ENCODE measurements around the gene PRPF8.
A peak's percentile ranks its signal among the peaks of the same experiment; 100 is the strongest.

Gene PRPF8

GRCh38 chr17:1635675-1636465, 48.8 kb downstream of the PRPF8 start:
- Histone ChIP-seq H3K27me3 (ENCODE audit: control insufficient read depth in 1 of 2, insufficient read depth in 2 of 2, low read length in 2 of 2) (no peaks in the 10 kb centered on the region), H3K9ac (ENCODE audit: low read length in 2 of 2) (no peak overlapping the region), H3K36me3 (ENCODE audit: control insufficient read depth in 2 of 2, insufficient read depth in 2 of 2, low read length in 2 of 2) (peaks cover 0 to 3% of the 10 kb centered on the region in 2 donors), H3K9me3 (ENCODE audit: control insufficient read depth in 2 of 2, low read length in 2 of 2) (no peaks in the 10 kb centered on the region), H3K4me1 (ENCODE audit: control insufficient read depth, insufficient read depth, low read length) (no peaks in the 10 kb centered on the region), H3K27ac (ENCODE audit: low read length) (no peak overlapping the region), H3K4me3 (ENCODE audit: low read length in 2 of 2) (no peak overlapping the region)

- Histone ChIP-seq H3K4me1 (ENCODE audit: control insufficient read depth, insufficient read depth, low read length) (no peaks in the 10 kb centered on the region), H3K4me3 (ENCODE audit: low read length in 2 of 2) (no peak overlapping the region), H3K36me3 (ENCODE audit: control insufficient read depth in 2 of 2, insufficient read depth in 2 of 2, low read length in 2 of 2) (peaks cover 0 to 3% of the 10 kb centered on the region in 2 donors), H3K9ac (ENCODE audit: low read length in 2 of 2) (no peak overlapping the region), H3K9me3 (ENCODE audit: control insufficient read depth in 2 of 2, low read length in 2 of 2) (no peaks in the 10 kb centered on the region), H3K27me3 (ENCODE audit: control insufficient read depth in 1 of 2, insufficient read depth in 2 of 2, low read length in 2 of 2) (no peaks in the 10 kb centered on the region), H3K27ac (ENCODE audit: low read length) (no peak overlapping the region)
Observed at GRCh38 chr17:1634841-1635650, 49.6 kb downstream of the PRPF8 start.

- Histone ChIP-seq H3K27ac (ENCODE audit: low read length) (no peak overlapping the region), H3K9me3 (ENCODE audit: control insufficient read depth in 2 of 2, low read length in 2 of 2) (no peaks in the 10 kb centered on the region), H3K4me3 (ENCODE audit: low read length in 2 of 2) (no peak overlapping the region), H3K36me3 (ENCODE audit: control insufficient read depth in 2 of 2, insufficient read depth in 2 of 2, low read length in 2 of 2) (no peaks in the 10 kb centered on the region), H3K4me1 (ENCODE audit: control insufficient read depth, insufficient read depth, low read length) (peaks cover 18% of the 10 kb centered on the region), H3K27me3 (ENCODE audit: control insufficient read depth in 1 of 2, insufficient read depth in 2 of 2, low read length in 2 of 2) (no peaks in the 10 kb centered on the region), H3K9ac (ENCODE audit: low read length in 2 of 2) (no peak overlapping the region)
Observed at GRCh38 chr17:1630662-1631061, 54.0 kb downstream of the PRPF8 start.

GRCh38 chr17:1629504-1630310, 55.0 kb downstream of the PRPF8 start:
- no peaks in the 10 kb centered on the region for H3K27me3 ChIP-seq (ENCODE audit: control insufficient read depth in 1 of 2, insufficient read depth in 2 of 2, low read length in 2 of 2)
- peak overlapping the region; percentile 73 to 80 for H3K9ac ChIP-seq (ENCODE audit: low read length in 2 of 2)
- H3K4me3 ChIP-seq (ENCODE audit: low read length in 2 of 2): peak overlapping the region; percentile 76 to 93
- H3K4me1 ChIP-seq (ENCODE audit: control insufficient read depth, insufficient read depth, low read length): peaks cover 18% of the 10 kb centered on the region
- H3K36me3 ChIP-seq (ENCODE audit: control insufficient read depth in 2 of 2, insufficient read depth in 2 of 2, low read length in 2 of 2): peaks cover 0 to 3% of the 10 kb centered on the region in 2 donors
- H3K9me3 ChIP-seq (ENCODE audit: control insufficient read depth in 2 of 2, low read length in 2 of 2): no peaks in the 10 kb centered on the region
- peak overlapping the region; percentile 93 for H3K27ac ChIP-seq (ENCODE audit: low read length)

- Histone ChIP-seq H3K4me3 (ENCODE audit: low read length in 2 of 2) (peak overlapping the region; percentile 76 to 93), H3K4me1 (ENCODE audit: control insufficient read depth, insufficient read depth, low read length) (peaks cover 18% of the 10 kb centered on the region), H3K27me3 (ENCODE audit: control insufficient read depth in 1 of 2, insufficient read depth in 2 of 2, low read length in 2 of 2) (no peaks in the 10 kb centered on the region), H3K36me3 (ENCODE audit: control insufficient read depth in 2 of 2, insufficient read depth in 2 of 2, low read length in 2 of 2) (peaks cover 0 to 3% of the 10 kb centered on the region in 2 donors), H3K9me3 (ENCODE audit: control insufficient read depth in 2 of 2, low read length in 2 of 2) (no peaks in the 10 kb centered on the region), H3K9ac (ENCODE audit: low read length in 2 of 2) (peak overlapping the region; percentile 73 to 80), H3K27ac (ENCODE audit: low read length) (peak overlapping the region; percentile 93)
Observed at GRCh38 chr17:1628856-1629503, 55.7 kb downstream of the PRPF8 start.

GRCh38 chr17:1627982-1628855, 56.4 kb downstream of the PRPF8 start, which contains the start of gene SLC43A2:
Gene SLC43A2, minus strand, starts transcription at chr17:1628834. Its CDS starts 960 bp downstream, at chr17:1627874.
- peaks cover 0 to 3% of the 10 kb centered on the region in 2 donors for H3K36me3 ChIP-seq (ENCODE audit: control insufficient read depth in 2 of 2, insufficient read depth in 2 of 2, low read length in 2 of 2)
- H3K27me3 ChIP-seq (ENCODE audit: control insufficient read depth in 1 of 2, insufficient read depth in 2 of 2, low read length in 2 of 2): no peaks in the 10 kb centered on the region
- H3K4me1 ChIP-seq (ENCODE audit: control insufficient read depth, insufficient read depth, low read length): peaks cover 18% of the 10 kb centered on the region
- no peaks in the 10 kb centered on the region for H3K9me3 ChIP-seq (ENCODE audit: control insufficient read depth in 2 of 2, low read length in 2 of 2)
- peak within 1 kb of the TSS; percentile 88 to 93 for H3K4me3 ChIP-seq (ENCODE audit: low read length in 2 of 2)
- peak within 1 kb of the TSS; percentile 73 to 87 for H3K9ac ChIP-seq (ENCODE audit: low read length in 2 of 2)
- peak within 1 kb of the TSS; percentile 93 for H3K27ac ChIP-seq (ENCODE audit: low read length)

- no peaks in the 10 kb centered on the region for H3K27me3 ChIP-seq (ENCODE audit: control insufficient read depth in 1 of 2, insufficient read depth in 2 of 2, low read length in 2 of 2)
- H3K4me3 ChIP-seq (ENCODE audit: low read length in 2 of 2): peak overlapping the region; percentile 88 to 93
- peak overlapping the region; percentile 29 to 72 for H3K9ac ChIP-seq (ENCODE audit: low read length in 2 of 2)
- peaks cover 18% of the 10 kb centered on the region for H3K4me1 ChIP-seq (ENCODE audit: control insufficient read depth, insufficient read depth, low read length)
- H3K9me3 ChIP-seq (ENCODE audit: control insufficient read depth in 2 of 2, low read length in 2 of 2): no peaks in the 10 kb centered on the region
- peak overlapping the region; percentile 31 for H3K27ac ChIP-seq (ENCODE audit: low read length)
- H3K36me3 ChIP-seq (ENCODE audit: control insufficient read depth in 2 of 2, insufficient read depth in 2 of 2, low read length in 2 of 2): peaks cover 0 to 3% of the 10 kb centered on the region in 2 donors
Observed at GRCh38 chr17:1627182-1627981, 57.3 kb downstream of the PRPF8 start.

- Histone ChIP-seq H3K9ac (ENCODE audit: low read length in 2 of 2) (no peak overlapping the region), H3K9me3 (ENCODE audit: control insufficient read depth in 2 of 2, low read length in 2 of 2) (no peaks in the 10 kb centered on the region), H3K27ac (ENCODE audit: low read length) (no peak overlapping the region), H3K36me3 (ENCODE audit: control insufficient read depth in 2 of 2, insufficient read depth in 2 of 2, low read length in 2 of 2) (peaks cover 0 to 3% of the 10 kb centered on the region in 2 donors), H3K4me1 (ENCODE audit: control insufficient read depth, insufficient read depth, low read length) (peaks cover 18% of the 10 kb centered on the region), H3K27me3 (ENCODE audit: control insufficient read depth in 1 of 2, insufficient read depth in 2 of 2, low read length in 2 of 2) (no peaks in the 10 kb centered on the region), H3K4me3 (ENCODE audit: low read length in 2 of 2) (no peak overlapping the region)
Observed at GRCh38 chr17:1626333-1626732, 58.3 kb downstream of the PRPF8 start.

- no peak overlapping the region for H3K4me3 ChIP-seq (ENCODE audit: low read length in 2 of 2)
- peaks cover 0 to 3% of the 10 kb centered on the region in 2 donors for H3K36me3 ChIP-seq (ENCODE audit: control insufficient read depth in 2 of 2, insufficient read depth in 2 of 2, low read length in 2 of 2)
- H3K4me1 ChIP-seq (ENCODE audit: control insufficient read depth, insufficient read depth, low read length): peaks cover 18% of the 10 kb centered on the region
- no peak overlapping the region for H3K27ac ChIP-seq (ENCODE audit: low read length)
- no peaks in the 10 kb centered on the region for H3K27me3 ChIP-seq (ENCODE audit: control insufficient read depth in 1 of 2, insufficient read depth in 2 of 2, low read length in 2 of 2)
- no peaks in the 10 kb centered on the region for H3K9me3 ChIP-seq (ENCODE audit: control insufficient read depth in 2 of 2, low read length in 2 of 2)
- H3K9ac ChIP-seq (ENCODE audit: low read length in 2 of 2): no peak overlapping the region
Observed at GRCh38 chr17:1625581-1625980, 59.1 kb downstream of the PRPF8 start.

Measured in stomach smooth muscle (tissue), 2 donors.